Prostate gland (tissue), 2 donors: ENCODE results near the gene CTNNBL1. TPM values are rescaled to one million over a fixed set of nuclear protein-coding genes. Genes with fewer than 3 reads are reported as not detected.

Source experiments
- DNase-seq: peaks from one replicate; pipeline ENCODE4 v3.0.0-alpha.2; 2019; ENCODE audit warnings: low spot score
- H3K27ac ChIP-seq, 2 donors: fragments of 200-600 bp; sonication (generic); 2 replicates each; pipeline ENCODE4 v1.5.1; 2017 to 2019
- H3K27me3 ChIP-seq: fragments of 200-600 bp; sonication (generic); replicated peaks from 2 replicates; pipeline ENCODE4 v1.5.1; 2019; ENCODE audit not compliant: insufficient read depth
- H3K36me3 ChIP-seq, 2 donors: fragments of 200-600 bp; sonication (generic); 1 replicate in 1 of 2; 2 replicates in 1 of 2; pipeline versions ENCODE4 v1.5.1 to v1.8.1; 2017 to 2019
- H3K4me1 ChIP-seq: fragments of 200-600 bp; sonication (generic); replicated peaks from 2 replicates; pipeline ENCODE4 v1.5.1; 2019
- H3K4me3 ChIP-seq, 2 donors: fragments of 200-600 bp; sonication (generic); 2 replicates each; pipeline ENCODE4 v1.5.1; 2017 to 2019
- H3K9me3 ChIP-seq: fragments of 200-600 bp; sonication (generic); 2 replicates; pipeline ENCODE4 v1.5.1; 2017
- CTCF ChIP-seq, 4 experiments: fragments of 200-600 bp in 2 of 4; fragments of 450-650 bp in 2 of 4; sonication (generic) in 2 of 4; IDR thresholded peaks; 1 replicate in 3 of 4; 2 replicates in 1 of 4; pipeline ENCODE4 v1.5.1; 2016 to 2019; ENCODE audit warnings: antibody characterized with exemption in 4 of 4, mild to moderate bottlenecking in 2 of 4, moderate library complexity in 2 of 4
- POLR2A ChIP-seq: fragments of 450-650 bp; IDR thresholded peaks from one replicate; pipeline ENCODE4 v1.6.1; 2016; ENCODE audit warnings: antibody characterized with exemption, mild to moderate bottlenecking
- POLR2AphosphoS5 ChIP-seq: sonication (generic); formaldehyde crosslinking; IDR thresholded peaks from one replicate; pipeline ENCODE4 v1.6.1; 2017; ENCODE audit warnings: antibody characterized with exemption
- WGBS: methylation state at CpG from one replicate; pipeline ENCODE4 v1.1.5; 2018; 5-methylcytosine and 5-hydroxymethylcytosine counted together
- intact Hi-C: fragments of 100-400 bp; cut with DNase I; formaldehyde crosslinking; loops from one replicate; pipeline ENCODE4 v1.14.2; 2022
- total RNA-seq, 2 donors: library from RNA; depleted of rRNA; stranded (reverse); fragments of >200 nt; gene quantifications; one replicate each; pipeline ENCODE4 v1.1.0, GENCODE V29; 2016

CTNNBL1 gene
- total RNA-seq, 2 donors from 2014 or later, result 29.9 to 61.0 TPM

GRCh38 chr20:37816726-37817125 lies 122.9 kb downstream of the CTNNBL1 start:
- no peak overlapping the region for H3K27ac ChIP-seq
- no peaks in the 10 kb centered on the region for H3K27me3 ChIP-seq
- no peaks in the 10 kb centered on the region for H3K4me1 ChIP-seq
- no peak for DNase-seq
- no peaks in the 10 kb centered on the region for H3K9me3 ChIP-seq
- WGBS, result 51% methylated on average over 2 of the region's 2 CpGs
- intact Hi-C loops, result no loop called here
- no peaks in the 10 kb centered on the region for H3K36me3 ChIP-seq
- no peak overlapping the region for H3K4me3 ChIP-seq
- TF ChIP-seq POLR2A (no peak), CTCF (IDR thresholded peaks at IDR 0.05) (no peak), POLR2AphosphoS5 (no peak)

- Histone ChIP-seq H3K27ac (no peak overlapping the region), H3K4me3 (no peak overlapping the region), H3K4me1 (no peaks in the 10 kb centered on the region), H3K9me3 (no peaks in the 10 kb centered on the region), H3K36me3 (no peaks in the 10 kb centered on the region), H3K27me3 (no peaks in the 10 kb centered on the region)
- TF ChIP-seq POLR2A (no peak), CTCF (IDR thresholded peaks at IDR 0.05) (no peak), POLR2AphosphoS5 (no peak)
- DNase-seq, result no peak
- intact Hi-C loops, result no loop called here
Observed at GRCh38 chr20:37821696-37822095, 127.9 kb downstream of the CTNNBL1 start.

GRCh38 chr20:37822141-37822601 lies 128.3 kb downstream of the CTNNBL1 start:
- intact Hi-C loops, result no loop called here
- Histone ChIP-seq H3K4me3 (no peak overlapping the region), H3K36me3 (no peaks in the 10 kb centered on the region), H3K27ac (no peak overlapping the region), H3K9me3 (no peaks in the 10 kb centered on the region), H3K4me1 (no peaks in the 10 kb centered on the region), H3K27me3 (no peaks in the 10 kb centered on the region)
- WGBS, result 61% methylated on average over 6 of the region's 6 CpGs
- no peak for DNase-seq
- TF ChIP-seq POLR2A (no peak), CTCF (IDR thresholded peaks at IDR 0.05) (no peak), POLR2AphosphoS5 (no peak)

- H3K4me1 ChIP-seq, result no peaks in the 10 kb centered on the region
- 55% methylated on average over 6 of the region's 6 CpGs for WGBS
- TF ChIP-seq POLR2A (no peak), POLR2AphosphoS5 (no peak), CTCF (IDR thresholded peaks at IDR 0.05) (no peak)
Observed at GRCh38 chr20:37823296-37823980, 129.6 kb downstream of the CTNNBL1 start.

GRCh38 chr20:37827605-37828004 lies 133.8 kb downstream of the CTNNBL1 start:
- intact Hi-C loops, result no loop called here
- H3K4me3 ChIP-seq, result no peak overlapping the region
- H3K27ac ChIP-seq, result no peak overlapping the region
- no peaks in the 10 kb centered on the region for H3K36me3 ChIP-seq
- H3K27me3 ChIP-seq, result no peaks in the 10 kb centered on the region
- TF ChIP-seq CTCF (IDR thresholded peaks at IDR 0.05) (no peak), POLR2AphosphoS5 (no peak), POLR2A (no peak)
- H3K4me1 ChIP-seq, result no peaks in the 10 kb centered on the region
- DNase-seq, result no peak
- WGBS, result 85% methylated on average over 3 of the region's 3 CpGs
- no peaks in the 10 kb centered on the region for H3K9me3 ChIP-seq

More at GRCh38 chr20:37823296-37823980, 129.6 kb downstream of the CTNNBL1 start:
- H3K27ac ChIP-seq, result no peak overlapping the region
- no peaks in the 10 kb centered on the region for H3K36me3 ChIP-seq
- H3K27me3 ChIP-seq, result no peaks in the 10 kb centered on the region
- no peak for DNase-seq
- no peaks in the 10 kb centered on the region for H3K9me3 ChIP-seq
- H3K4me3 ChIP-seq, result no peak overlapping the region
- intact Hi-C loops, result no loop called here
